HG02970 (cell line): Measurements from ENCODE around the gene PDE1C.
A peak's percentile ranks its signal among the peaks of the same experiment; 100 is the strongest.

Experiments
- ATAC-seq: cut with Tn5 transposase; IDR thresholded peaks from one replicate; pipeline ENCODE4 v1.9.1; 2021; ENCODE audit warnings: mild to moderate bottlenecking, moderate library complexity, moderate number of reproducible peaks; ENCODE audit not compliant: unreplicated experiment, low FRiP score

Gene PDE1C

DNA sequence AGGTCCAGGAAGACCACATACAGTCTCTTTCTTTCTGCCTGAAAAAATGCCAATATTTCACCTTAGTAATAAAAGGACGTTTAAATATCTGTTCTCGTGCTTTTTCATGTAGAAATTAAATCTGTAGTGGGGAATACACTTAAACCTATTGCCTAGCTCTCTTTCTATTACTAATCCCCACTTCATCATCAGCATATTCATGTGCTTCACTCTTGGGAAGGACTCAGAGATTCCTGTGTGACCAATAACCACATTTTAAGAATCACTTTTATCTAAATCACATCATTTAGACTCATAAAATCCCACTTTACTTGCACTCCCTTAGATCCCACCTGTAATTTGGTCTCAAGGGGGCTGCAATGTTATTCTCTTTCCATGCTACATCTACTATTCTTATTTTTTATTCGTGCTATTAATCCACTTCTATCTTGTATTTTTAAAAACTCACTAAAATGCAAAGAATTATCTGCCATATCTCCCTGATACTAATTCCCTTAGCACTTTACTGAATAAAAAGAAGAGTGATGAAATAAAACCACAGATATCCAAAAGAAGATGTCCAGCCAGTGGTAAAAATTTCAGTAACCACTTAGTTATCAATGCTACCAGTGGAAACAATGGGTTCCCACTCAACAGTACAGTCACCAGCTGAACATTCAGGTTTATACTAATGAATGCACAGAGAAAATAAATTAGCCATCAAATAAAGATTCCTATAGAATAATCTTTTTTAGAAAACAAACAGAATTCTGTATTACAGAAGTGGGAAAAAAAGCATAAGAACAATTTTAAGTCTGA is 281.1 kb downstream of the PDE1C start:
- ATAC-seq = no peak

DNA sequence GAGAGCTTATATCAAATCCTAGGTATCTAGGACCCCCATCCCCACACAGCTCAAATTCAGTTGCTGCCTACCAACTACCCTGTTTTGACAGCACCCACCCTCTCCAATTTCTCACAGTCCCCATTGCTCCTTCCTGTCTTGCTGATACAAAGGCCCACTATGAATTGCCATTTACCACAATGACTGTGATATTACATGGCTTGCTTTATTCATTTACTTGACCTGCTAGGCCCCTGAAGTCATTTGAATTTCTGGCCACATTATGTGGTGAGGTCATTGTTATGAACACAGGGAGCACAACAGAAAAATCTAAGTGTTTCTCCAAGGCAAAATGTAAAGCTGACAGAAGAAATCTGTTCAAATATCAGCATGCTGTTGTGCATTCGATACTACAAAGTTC is 281.8 kb downstream of the PDE1C start:
- peak; percentile 60 for ATAC-seq

DNA sequence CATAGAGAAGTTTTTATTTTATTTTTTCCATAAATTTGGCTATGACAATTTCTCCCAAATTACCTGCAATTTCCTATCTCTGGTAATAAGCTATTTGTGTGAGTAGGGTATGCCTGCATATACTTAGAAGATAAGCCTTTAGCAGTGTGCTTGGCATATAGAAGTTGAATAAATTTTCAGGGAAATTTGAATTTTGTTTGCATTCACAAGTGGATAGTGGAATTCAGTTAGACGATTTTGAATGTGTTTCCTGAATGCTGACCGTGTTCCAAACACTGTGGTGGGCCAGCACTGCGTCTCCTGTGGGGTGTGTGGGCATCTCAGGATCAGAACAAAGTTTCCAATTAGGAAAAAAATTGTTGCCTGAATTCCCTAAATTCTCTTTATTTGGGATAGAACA is 283.9 kb downstream of the PDE1C start:
- no peak for ATAC-seq

DNA sequence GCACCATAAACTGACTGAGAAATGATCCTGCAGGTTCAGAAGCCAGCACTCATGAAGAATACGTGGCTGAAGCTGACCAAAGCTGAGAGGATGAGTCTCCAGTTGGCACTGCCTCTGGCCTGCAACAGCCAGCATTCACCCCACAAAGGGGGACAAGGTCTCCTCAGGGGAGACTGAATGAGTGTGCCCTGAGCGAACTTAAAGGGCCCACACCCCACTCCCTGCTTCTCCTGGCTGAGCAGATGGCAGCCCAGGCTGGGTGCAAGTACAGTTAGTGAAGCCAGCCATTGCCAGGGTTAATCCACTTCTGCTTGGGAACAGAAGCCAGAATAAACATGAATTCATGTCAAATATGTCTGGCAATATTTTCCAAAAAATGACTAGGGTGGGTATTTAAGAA is 285.1 kb downstream of the PDE1C start:
- ATAC-seq = no peak

DNA sequence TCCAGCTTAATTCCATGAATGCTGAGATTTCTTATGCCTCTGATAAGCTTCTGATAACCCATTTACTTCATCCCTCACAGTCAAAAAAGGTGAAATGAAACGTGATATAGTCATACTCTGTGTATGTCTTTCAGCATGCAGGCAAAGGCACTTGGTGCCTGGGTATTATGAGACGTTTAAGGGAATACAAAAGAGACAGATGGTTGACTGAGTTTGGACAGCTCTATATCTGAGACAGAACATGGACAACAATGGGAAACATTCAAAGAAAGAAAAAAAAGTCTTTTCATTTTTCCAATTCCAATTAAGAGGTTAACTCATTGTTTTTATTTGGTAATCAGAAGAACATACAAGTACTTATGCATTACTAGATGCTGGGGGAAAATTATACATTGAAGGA is 287.0 kb downstream of the PDE1C start:
- ATAC-seq = no peak

DNA sequence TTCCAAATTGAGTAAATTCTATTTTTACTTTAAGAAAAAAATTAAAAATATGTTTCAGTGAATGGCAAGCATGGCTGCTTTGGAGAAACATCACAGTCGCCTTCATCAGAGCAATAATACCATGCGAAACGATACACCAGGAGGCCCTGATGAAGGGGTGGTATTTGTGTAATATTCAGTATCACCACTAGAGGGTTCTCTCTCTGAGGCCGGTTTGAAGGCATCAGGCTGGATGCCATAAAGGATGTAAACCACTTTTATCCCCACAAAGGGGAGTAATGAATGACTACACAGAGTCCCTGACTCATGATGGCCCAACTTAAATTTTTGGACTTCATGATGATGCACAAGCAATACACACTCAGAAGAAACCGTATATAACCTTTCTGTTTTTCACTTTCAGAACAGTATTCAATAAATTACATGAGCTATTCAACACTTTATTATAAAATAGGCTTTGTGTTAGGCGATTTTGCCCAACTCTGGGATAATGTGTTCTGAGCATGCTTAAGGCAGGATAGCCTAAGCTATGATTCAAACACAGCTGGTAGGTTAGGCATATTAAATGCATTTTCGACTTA is 287.7 kb downstream of the PDE1C start:
- ATAC-seq = peak; percentile 92

DNA sequence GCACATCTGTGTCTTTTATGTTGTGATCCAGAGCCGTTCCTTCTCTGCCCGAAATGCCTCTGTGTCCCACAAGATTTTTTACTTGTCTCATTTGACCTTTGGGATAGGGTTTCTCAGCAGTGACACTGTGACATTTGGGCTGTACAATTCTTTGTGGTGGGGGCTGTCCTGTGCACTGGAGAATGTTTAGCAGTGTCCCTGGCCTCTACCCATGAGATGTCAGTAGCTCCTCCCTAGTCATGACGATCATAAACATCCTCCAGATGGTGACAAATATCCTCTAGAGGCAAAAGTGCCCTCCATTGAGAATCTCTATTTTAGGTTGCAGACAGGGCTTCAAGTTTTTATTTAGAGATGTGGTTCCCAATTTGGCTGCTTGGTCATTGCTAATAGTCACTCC is 291.9 kb downstream of the PDE1C start:
- no peak for ATAC-seq

DNA sequence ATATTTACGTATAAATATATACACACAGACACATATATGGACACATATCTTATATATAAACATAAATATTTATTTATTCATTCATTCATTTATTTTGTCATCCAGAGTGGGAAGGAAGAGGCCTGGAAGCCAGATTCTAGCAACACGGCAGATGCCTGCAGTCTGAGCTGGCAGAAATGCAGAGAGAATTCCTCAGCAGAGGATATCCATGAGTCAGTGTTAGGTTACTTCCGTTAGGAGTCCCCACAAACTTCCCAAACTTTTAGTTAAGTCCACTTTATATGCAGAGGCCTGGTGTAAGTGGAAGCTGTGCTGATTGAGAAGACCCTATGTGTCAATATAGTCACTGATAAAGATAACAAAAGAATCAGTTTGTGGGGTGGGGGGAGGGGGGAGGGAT is 293.6 kb downstream of the PDE1C start:
- ATAC-seq = no peak

DNA sequence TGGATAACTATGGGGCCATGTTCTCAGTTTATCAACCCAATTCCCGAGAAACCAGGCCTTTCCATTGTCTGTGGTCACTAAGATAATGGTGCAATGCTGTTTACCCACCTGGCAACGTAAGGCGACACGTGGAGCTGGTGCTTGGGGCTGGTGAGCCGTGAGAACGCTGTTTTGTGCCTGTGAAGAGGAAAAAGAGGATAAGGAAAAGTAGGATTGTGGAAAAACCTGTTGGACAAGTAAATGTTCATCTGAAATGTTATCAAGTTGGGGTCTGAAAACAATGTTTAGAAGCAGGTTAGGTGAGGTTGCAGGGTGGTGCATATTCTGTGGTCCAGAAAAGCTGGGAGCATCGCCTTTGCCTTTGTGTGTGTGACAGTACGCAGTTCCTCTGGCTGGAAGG is 294.7 kb downstream of the PDE1C start:
- ATAC-seq = no peak

DNA sequence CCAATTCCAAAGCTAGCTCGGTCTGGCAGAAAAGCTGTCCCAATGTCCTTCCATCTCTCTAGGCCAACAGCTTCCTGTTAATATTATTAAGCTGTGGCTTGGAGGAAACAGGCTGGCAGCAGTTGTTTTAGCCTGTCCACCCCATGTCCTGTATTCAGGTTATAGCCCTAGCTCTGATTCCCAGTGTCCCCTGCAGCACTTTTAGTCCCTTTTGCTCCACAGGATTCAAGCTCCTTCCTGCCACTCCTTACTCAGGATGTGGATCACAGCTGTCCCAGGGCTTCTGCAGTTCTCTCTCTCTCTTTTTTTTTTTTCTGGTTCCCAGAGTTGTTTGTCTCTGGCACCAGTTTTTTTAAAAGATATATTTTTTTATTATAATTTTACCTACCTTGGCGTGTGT is 298.0 kb downstream of the PDE1C start:
- no peak for ATAC-seq

DNA sequence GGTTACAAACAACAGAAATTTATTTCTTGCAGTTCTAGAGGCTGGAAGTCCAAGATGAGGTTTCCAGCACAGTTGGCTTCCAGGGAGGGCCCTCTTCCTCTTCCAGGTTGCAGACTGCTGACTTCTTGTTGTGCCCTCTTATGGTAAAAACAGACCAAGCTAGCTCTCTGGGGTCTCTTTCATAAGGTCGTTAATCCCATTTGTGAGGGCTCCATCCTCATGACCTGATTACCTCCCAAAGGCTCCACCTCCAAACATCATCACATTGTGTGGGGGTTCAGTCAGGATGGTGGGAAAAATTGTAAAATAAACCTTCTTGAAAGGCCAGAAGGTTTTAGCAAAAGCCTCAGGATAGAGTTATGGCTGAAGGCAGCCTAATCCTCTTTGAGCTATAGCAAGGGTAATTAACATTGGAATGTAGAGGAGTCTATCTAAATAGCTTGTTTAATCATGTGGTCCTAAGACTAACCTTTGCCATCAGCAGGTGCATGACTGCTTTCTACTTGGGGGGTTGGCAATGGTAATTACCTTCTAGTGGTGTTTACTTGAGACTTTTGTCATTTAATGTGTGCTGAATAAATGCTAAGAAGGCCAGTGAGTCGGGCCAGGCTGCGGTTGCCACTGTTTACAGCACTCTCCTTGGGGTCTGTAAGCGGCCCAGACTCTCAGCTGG is 302.4 kb downstream of the PDE1C start:
- no peak for ATAC-seq

DNA sequence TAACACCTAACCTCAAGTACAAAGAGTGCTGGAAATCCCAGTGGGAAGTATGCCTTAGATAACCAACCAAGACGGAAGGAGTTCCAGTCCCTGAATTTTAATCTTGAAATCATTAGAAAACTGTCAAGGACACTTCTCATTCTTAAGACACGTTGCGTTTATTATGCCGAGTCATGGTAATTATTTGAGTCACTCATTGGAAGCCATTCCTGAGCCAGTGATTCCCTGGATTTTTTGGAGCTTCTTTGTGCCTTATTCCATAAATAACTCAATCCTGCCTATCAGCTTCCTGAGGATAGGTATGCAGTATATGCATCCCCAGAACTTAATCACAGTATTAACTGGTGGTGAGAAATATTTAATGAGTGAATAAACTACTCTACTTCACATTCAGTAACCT is 305.7 kb downstream of the PDE1C start:
- ATAC-seq = no peak

DNA sequence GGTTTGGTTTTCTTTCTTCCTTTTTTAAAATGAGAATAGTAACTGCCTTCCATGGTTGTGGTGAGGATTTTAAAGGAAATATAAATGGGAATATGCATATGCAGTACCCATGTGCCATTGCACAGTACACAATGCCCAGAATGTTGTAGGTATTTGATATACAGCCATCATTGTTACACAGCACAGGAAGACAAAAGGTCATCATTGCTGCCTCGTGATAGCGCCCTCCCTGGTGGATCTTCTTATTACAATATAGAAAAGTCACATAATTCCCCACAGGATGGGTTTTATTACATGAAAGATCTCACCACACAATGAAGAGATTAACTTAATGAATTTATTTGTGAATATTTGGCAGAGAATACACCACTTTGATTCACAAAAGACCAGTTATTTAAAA is 306.7 kb downstream of the PDE1C start:
- ATAC-seq = no peak

DNA sequence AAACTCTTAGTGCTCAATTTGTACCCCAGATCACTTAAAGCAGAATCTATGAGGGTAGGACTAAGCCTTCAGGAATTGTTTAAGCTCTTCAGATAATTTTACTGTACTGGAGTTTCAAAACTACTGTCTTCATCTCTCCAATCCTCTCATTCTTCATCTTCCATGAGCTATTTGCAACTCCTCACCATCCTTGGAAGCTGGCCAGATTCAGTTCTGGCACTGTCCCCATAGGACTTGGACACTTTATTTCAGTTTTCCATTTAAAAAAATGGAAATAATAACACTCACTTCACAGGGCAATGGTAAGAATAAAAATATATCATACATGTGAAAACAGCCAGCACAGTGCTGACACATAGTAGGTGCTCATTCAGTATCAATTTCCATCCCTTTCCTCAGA is 308.6 kb downstream of the PDE1C start:
- no peak for ATAC-seq

DNA sequence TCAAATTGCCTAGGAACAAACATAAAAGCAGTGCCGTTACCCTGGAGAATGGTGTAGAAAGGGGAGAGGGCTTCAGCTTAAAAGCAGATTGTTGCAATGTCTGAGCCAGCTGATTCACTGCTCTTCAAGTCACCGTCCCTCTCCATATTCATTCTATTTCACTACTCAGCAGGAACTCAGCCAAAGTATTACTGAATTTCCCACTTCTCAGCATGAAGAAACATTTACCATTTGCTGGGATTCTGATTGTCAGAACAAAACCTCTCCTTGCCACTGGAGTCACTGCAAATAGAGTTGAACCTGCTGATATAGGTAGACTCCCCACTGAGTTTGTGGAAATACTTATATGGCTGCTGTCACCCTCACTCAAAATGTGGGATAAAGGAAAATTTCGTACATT is 311.5 kb downstream of the PDE1C start:
- ATAC-seq = no peak

DNA sequence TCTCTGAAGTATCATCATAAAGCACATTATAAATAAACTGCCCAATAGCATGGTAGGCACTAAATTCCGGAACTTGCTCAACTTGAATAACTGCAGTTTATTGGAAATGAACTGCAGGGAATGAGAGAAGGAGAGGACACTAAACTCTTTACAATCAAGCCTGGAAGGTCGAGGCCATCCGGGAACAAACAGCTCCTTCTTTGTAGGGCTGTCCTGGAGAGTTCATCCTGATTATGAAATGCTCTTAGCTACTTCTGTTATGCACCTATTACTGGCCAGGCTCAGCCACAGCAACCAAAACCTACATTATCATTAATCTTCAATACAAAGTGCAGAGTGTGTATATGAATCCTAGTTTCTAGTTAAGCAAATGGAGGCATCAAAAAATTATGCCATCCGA is 318.5 kb downstream of the PDE1C start:
- ATAC-seq = no peak

DNA sequence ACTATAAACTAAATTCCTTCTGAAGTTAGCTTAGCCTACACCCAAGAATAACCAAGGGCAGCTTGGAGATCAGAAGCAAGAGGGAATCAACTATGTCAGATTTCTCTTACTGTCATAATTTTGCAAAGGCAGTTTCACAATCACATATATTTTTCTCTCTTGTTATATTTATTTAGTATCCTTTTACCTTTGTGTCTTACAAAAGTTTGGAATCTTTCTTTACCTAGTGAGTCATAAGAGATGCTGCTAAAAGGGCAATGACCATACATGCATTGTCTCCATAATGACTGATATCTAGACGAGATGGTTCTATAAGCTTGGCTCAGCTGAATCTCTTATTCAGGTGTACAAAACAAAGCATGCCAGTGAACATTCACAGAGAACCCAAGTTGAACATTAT is 322.1 kb downstream of the PDE1C start:
- ATAC-seq = no peak

DNA sequence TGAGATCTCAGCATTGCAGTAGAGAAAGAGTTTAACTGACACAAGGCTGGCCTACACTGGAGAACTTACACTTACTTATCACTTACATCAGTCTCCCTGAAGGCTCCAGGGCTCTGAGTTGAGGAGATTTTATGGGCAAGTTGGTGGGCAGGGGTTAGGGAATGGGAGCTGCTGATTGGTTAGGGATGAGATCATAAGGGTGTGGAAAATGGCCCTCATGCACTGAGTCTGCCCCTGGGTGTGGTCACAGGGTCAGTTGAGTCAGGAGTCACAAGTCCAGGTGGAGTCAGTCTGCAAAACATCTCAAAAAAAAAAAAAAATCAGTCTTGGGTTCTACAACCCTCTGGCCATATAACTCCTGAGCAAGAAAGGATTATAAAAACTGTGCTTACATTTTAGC is 322.7 kb downstream of the PDE1C start:
- ATAC-seq = no peak

DNA sequence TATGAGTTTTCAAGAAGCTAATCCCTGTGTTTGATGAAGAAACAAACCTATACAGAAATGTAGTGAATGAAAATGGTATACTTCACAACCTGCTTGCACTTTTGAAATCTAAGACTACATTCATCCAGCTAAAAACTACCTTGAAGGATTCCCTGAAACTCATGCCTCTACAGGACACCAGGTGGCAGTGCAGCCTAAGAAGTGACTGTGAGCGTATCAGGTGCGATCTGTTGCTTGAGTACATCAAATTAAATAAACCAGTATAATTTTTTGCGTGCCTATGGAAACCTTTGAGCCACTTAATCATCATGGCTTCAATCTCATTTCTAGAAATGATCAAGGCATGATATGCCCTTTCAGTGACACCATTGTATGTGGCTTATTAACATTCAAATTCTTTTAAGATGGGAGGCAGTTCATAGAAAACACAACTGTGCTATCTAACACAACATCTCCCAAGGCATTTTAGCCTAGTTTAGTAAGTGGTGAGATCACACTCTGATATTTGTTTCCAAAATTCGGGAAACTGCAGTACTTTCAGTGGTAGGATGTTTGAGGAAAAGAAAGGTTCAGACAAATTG is 325.8 kb downstream of the PDE1C start:
- ATAC-seq = peak; percentile 61

DNA sequence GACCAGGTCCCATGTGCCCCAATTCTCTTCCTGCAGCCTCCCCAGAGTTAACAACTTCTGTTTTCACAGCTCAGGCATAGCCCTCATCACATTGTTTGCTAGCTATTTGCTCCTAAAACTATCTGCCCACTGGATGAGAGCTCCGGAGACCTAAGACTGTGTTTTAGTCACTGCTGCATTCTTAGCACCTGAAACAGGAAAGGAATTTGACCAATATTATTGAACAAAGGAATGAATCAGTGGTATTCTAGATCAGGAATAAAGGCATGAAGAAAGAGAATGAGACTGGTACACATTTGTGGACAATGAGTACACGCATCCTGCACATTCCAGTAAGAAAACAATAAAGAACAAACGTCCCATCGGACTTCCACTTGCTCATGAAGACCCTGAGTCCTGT is 328.4 kb downstream of the PDE1C start:
- no peak for ATAC-seq
